HG03095 (cell line): ENCODE results near the gene PHLPP1.
A peak's percentile ranks its signal among the peaks of the same experiment; 100 is the strongest.

Experiments used
- ATAC-seq: cut with Tn5 transposase; IDR thresholded peaks from one replicate; pipeline ENCODE4 v1.9.1; 2021; ENCODE audit warnings: moderate library complexity; ENCODE audit not compliant: unreplicated experiment

Gene PHLPP1

DNA sequence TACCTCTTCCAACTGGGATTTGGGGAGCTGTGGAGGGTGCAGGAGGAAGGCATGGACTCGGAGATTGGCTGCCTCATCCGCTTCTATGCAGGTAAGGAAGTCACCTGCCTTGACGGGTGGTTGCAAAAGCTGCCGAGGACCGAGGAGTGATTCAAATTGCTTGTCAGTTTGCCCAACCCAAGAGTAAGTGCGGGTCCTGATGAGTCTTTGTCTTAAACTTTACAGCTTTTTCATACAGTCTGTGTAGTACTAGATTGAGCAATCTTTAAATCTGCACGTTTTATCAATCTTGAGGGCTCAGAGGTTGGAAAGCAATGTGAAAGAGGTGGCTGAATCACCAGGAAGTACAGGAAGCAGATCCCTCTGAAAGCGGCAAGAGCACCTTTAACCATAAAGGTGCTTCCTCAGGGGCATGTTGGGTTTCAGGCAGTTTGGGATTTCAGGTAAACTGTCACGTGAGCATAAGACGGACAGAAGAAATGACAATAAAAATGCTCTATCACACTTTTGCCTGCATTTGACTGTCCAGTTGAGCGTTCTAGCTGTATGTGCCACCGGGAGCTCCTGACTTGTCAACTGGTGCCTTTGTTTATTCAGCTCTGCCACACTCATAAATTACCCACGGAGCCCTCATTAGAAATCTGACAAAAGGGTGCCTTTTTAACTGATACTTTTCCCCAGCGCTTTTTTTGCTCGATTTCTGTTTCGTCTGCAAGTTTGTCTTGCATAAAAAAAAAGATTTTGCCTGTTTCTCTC lies 2.0 kb downstream of the PHLPP1 start:
- no peak for ATAC-seq

GRCh38 chr18:62717925-62718800 lies 2.8 kb downstream of the PHLPP1 start:
- ATAC-seq = no peak

GRCh38 chr18:62720048-62720447 lies 4.7 kb downstream of the PHLPP1 start:
- no peak for ATAC-seq

GRCh38 chr18:62720766-62721613 lies 5.6 kb downstream of the PHLPP1 start:
- ATAC-seq = no peak

DNA sequence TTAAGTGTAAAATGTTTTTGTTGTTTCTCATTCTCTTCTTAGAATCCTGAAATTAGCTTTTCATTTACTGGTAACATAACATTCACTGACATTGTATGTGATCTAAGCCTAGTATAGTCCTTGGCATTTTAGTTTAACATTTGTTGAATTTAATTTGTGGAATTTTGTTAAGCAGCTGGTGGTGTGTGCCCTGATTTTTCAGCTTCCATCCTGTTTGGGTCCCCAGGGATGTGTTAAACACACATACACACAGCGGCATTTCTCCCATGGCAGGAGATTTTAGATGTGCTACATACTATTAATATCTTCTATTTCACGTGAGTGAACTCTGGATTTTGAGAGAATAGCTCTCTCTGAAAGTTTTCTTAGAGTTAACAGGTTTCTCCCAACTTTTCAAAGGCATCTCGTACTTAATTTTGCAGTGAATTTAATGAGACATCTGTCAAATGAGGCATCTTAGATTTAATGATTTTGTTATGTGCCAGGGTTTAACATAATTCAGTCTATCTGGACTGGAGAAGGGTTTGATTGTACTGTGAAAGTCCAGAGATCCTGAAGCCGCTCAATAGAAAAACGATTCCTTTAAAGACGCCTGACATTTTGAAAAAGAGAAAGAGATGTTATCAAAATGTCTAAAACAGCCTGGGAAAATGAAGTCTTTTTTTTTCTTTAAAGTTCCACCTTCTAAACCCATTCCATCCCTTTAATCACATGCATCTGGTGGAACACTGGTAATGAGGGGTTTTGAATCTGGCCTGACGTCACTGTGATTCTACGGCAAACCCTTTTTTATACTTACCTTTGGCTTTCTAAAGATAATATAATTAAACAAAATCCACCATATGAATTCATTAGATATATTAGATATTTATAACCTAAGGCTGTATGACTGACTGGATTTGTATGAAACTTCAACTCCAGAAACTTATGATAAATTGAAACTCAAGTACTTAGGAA lies 6.8 kb downstream of the PHLPP1 start:
- ATAC-seq = no peak

- no peak for ATAC-seq
These were observed 8.4 kb downstream of the PHLPP1 start for GRCh38 chr18:62723666-62724281.

- ATAC-seq = no peak
These were observed 10.6 kb downstream of the PHLPP1 start for GRCh38 chr18:62725896-62726295.

DNA sequence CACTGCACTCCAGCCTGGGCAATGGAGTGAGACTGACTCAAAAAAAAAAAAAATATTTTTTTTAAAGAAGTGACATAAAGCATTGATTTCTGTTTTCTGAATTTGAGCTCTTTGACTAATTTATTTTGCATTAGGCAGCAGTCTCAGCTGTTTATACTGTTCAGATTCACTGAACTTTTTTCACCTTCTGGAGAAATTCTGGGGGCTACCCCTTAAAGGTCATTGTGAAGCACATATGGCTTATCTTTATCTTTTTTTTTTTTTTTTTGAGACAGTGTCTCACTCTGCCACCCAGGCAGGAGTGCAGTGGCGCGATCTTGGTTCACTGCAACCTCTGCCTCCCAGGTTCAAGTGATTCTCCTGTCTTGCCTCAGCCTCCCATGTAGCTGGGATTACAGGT lies 12.9 kb downstream of the PHLPP1 start:
- no peak for ATAC-seq

- peak; percentile 88 for ATAC-seq
These were observed 14.4 kb downstream of the PHLPP1 start for GRCh38 chr18:62729487-62730386.

- ATAC-seq = no peak
These were observed 15.6 kb downstream of the PHLPP1 start for GRCh38 chr18:62730941-62731340.

DNA sequence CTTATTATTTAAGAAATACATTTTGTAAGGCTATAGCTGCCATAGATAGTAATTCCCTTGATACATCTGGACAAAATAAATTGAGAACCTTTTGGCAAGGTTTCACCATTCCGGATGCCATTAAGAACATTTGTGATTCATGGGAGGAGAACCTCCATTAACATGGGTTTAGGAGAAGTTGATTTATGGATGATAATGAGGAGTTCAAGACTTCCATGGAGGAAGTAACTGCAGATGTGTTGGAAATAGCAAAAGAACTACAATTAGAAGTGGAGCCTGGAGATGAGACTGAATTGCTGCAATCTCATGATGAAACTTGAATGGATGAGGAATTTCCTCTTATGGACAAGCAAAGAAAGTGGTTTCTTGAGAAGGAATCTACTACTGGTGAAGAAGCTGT lies 17.3 kb downstream of the PHLPP1 start:
- ATAC-seq = no peak

DNA sequence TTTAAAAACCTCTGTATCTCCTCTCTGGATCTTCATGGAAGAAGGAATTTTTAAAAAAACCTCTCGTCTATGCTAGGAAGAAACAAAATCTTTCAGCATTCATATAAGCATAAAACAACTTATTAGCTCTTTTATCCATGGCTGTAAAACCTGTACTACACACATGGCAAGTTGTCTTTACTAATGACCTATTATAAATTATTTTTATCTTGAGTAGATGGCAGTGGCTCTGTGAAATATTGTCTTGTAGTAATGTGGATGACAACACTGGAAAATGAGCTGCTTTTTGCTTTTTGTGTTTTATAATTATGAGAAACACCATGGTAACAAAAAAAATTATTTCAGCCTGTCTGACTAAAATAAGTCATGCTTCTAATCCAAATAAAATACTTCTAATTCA lies 18.9 kb downstream of the PHLPP1 start:
- ATAC-seq = no peak

DNA sequence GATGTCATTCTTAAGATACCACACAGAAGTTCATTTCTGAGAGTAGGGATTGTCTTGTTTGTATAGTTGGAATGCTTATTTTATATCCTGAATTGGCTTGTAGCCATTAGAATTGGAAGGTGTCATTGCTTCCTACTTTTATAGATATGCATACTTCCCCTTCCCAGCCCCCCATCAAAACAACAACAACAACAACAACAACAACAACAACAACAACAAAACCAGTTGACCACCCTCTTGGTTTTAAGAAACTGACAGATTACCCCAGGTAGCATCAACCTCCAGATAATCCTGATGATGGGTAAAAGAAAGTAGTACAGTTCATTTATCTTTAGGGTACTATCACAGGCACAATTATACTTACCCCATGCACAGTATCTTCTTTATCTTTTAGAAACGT lies 20.0 kb downstream of the PHLPP1 start:
- no peak for ATAC-seq

DNA sequence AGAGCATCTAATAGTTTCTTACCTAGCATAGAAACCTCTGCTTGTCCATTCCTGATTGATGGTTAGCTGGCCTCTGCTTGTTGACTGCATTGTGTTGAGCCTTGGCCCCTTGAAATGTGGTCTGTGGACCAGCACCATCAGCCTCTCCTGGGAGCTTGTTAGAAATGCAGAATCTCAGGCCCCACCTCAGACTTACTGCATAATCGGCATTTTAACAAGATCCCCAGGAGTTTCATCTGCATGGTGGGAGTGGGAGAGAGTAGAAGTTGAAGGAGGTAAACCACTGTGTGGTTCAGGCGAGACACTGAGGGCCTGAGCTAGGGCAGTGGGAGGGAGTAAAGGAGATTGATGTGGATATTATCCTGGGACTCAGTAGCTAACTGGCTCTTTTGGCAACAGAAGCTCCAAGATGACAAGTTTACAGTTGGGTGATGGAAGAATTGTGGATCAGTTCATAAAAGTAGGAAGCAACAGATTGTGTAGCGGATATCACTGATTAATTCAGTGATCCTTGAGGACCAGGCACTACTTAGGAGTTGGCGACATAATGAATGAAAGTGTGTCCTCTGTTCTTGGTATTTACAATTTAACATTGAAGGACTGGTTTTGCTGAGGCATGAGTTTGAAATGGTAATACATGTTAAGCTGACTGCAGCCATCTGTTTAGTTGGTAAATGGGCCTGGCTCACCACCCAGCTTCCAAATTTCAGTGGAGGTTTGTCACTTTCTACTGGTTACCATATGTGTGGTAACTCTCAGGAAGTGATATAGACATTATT lies 20.9 kb downstream of the PHLPP1 start:
- no peak for ATAC-seq

- ATAC-seq = no peak
These were observed 22.0 kb downstream of the PHLPP1 start for GRCh38 chr18:62737241-62737873.

DNA sequence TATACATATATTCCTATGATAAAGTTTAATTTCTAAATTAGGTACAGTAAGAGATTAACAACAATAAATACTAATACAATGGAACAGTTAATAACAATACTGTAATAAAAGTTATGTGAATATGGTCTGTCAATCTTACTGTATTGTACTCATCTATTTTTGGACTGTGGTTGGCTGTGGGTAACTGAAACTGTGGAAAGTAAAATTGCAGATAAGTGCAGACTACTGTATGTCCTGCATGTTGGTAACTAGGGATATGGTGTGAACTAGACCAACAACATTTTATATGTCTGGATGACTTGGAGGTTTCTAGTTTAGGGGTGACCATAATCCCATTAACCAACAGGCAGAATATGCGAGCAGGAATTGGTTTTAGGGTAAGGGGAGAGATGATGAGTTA lies 23.3 kb downstream of the PHLPP1 start:
- no peak for ATAC-seq

GRCh38 chr18:62739911-62740310 lies 24.6 kb downstream of the PHLPP1 start:
- no peak for ATAC-seq
